A549 (cell line): ENCODE results near the gene WLS. TPM values are rescaled to one million over a fixed set of nuclear protein-coding genes. Genes with fewer than 3 reads are reported as not detected.

Experiments
- ATAC-seq, 2 experiments: fragments of 200-7000 bp in 1 of 2; fragments of >200 bp in 1 of 2; cut with Nextera tagmentation in 1 of 2; cut with Tn5 transposase in 1 of 2; 3 replicates each; pipeline versions ENCODE4 v1.8.0 to v1.9.1; 2018 to 2020; ENCODE audit warnings: mild to moderate bottlenecking in 1 of 2, moderate library complexity in 1 of 2
- CTCF ChIA-PET: fragments of 300-600 bp; sonication (Branson Sonifier 250); formaldehyde crosslinking; extraction: SDS; loops from one replicate; lab custom pipeline; 2021; ENCODE audit warnings: antibody characterized with exemption, inconsistent platforms; lab: Yijun Ruan, JAX
- POLR2A ChIA-PET: fragments of 350-600 bp; formaldehyde crosslinking; extraction: SDS; loops from one replicate; lab custom pipeline; 2021; ENCODE audit warnings: antibody characterized with exemption, inconsistent platforms; lab: Yijun Ruan, JAX
- DNase-seq, 2 experiments: peaks; one replicate each; pipeline versions ENCODE4 v3.0.0 to v3.0.0-alpha.2; 2011 to 2016; ENCODE audit warnings: low read depth in 1 of 2, low spot score in 1 of 2
- FAIRE-seq: peaks from 2 replicates; lab custom pipeline; 2011; peaks lifted over from hg19 to GRCh38; lab: Jason Lieb, UNC
- H3K27ac ChIP-seq, 2 experiments: fragments of >200 bp; sonication (Bioruptor Twin); formaldehyde crosslinking; 3 replicates each; pipeline ENCODE4 v1.5.1; 2016 to 2017
- H3K4me1 ChIP-seq: fragments of >200 bp; sonication (Bioruptor Twin); formaldehyde crosslinking; 3 replicates; pipeline ENCODE4 v1.6.1; 2016
- H3K4me2 ChIP-seq: fragments of >200 bp; sonication (Bioruptor Twin); formaldehyde crosslinking; 3 replicates; pipeline ENCODE4 v1.6.1; 2016
- H3K4me3 ChIP-seq: fragments of >200 bp; sonication (Bioruptor Twin); formaldehyde crosslinking; 3 replicates; pipeline ENCODE4 v1.5.1; 2016
- H3K9me3 ChIP-seq: fragments of >200 bp; sonication (Bioruptor Twin); formaldehyde crosslinking; 3 replicates; pipeline ENCODE4 v1.6.1; 2016
- CEBPB ChIP-seq, 2 experiments: fragments of >200 bp in 1 of 2; sonication (Bioruptor Twin) in 1 of 2; formaldehyde crosslinking in 1 of 2; IDR thresholded peaks; 2 replicates each; pipeline ENCODE4 v1.6.1; 2012 to 2016
- FOSB ChIP-seq: fragments of 250-450 bp; sonication (Bioruptor Pico); IDR thresholded peaks from 2 replicates; pipeline ENCODE4 v1.5.0; 2020; ENCODE audit warnings: mild to moderate bottlenecking, moderate library complexity
- FOSL2 ChIP-seq, 2 experiments: fragments of 450-650 bp in 1 of 2; fragments of >200 bp in 1 of 2; sonication (Bioruptor Twin) in 1 of 2; formaldehyde crosslinking; IDR thresholded peaks; 2 replicates each; pipeline versions ENCODE4 v1.5.0 to v1.6.1; 2016 to 2020; ENCODE audit warnings: mild to moderate bottlenecking in 1 of 2, moderate library complexity in 1 of 2
- GATA3 ChIP-seq: IDR thresholded peaks from 2 replicates; pipeline ENCODE4 v1.6.1; 2012; ENCODE audit warnings: borderline replicate concordance
- HDAC2 ChIP-seq: fragments of 200-600 bp; sonication (generic); IDR thresholded peaks from 2 replicates; pipeline ENCODE4 v1.6.1; 2016
- HOXB5 ChIP-seq: fragments of 250-450 bp; sonication (Bioruptor Pico); IDR thresholded peaks from 2 replicates; pipeline ENCODE4 v1.5.0; 2020; ENCODE audit warnings: mild to moderate bottlenecking, moderate library complexity
- JUN ChIP-seq, 2 experiments: fragments of >200 bp; sonication (Bioruptor Twin); formaldehyde crosslinking; IDR thresholded peaks; 2 replicates in 1 of 2; 3 replicates in 1 of 2; pipeline ENCODE4 v1.6.1; 2016 to 2017
- JUNB ChIP-seq: fragments of >200 bp; sonication (Bioruptor Twin); formaldehyde crosslinking; IDR thresholded peaks from 2 replicates; pipeline ENCODE4 v1.6.1; 2016
- MYC ChIP-seq: IDR thresholded peaks from 2 replicates; pipeline ENCODE4 v1.6.1; 2012; ENCODE audit warnings: mild to moderate bottlenecking, inconsistent platforms, low read length, improper control_type of control experiment, borderline replicate concordance
- POLR2A ChIP-seq: IDR thresholded peaks from 2 replicates; pipeline ENCODE4 v1.6.1; 2012; ENCODE audit warnings: mild to moderate bottlenecking, low read length
- RNF2 ChIP-seq: fragments of 200-600 bp; sonication (generic); IDR thresholded peaks from 2 replicates; pipeline ENCODE4 v1.6.1; 2016; ENCODE audit warnings: low read depth, mild to moderate bottlenecking, antibody characterized with exemption, moderate library complexity, borderline replicate concordance
- SMC3 ChIP-seq: fragments of >200 bp; sonication (Bioruptor Twin); formaldehyde crosslinking; IDR thresholded peaks from 3 replicates; pipeline ENCODE4 v1.6.1; 2018; ENCODE audit warnings: inconsistent platforms
- ZSCAN20 ChIP-seq: fragments of 250-450 bp; sonication (Bioruptor Pico); IDR thresholded peaks from 2 replicates; pipeline ENCODE4 v1.8.0; 2022; ENCODE audit warnings: mild to moderate bottlenecking, moderate library complexity
- WGBS: methylation state at CpG from one replicate; pipeline ENCODE4 v1.1.6; 2017; ENCODE audit errors: missing lambda C conversion rate; 5-methylcytosine and 5-hydroxymethylcytosine counted together
- polyA plus RNA-seq, 4 experiments: library from polyadenylated mRNA; depleted of rRNA in 3 of 4; stranded (reverse); fragments of >200 nt; fragmentation: RNase III in 1 of 4; extraction: RNeasy Plus Mini Kit Qiagen cat#74134 plus additional on column Dnase treatment in 1 of 4; gene quantifications; 2 replicates in 3 of 4; 3 replicates in 1 of 4; pipeline ENCODE4 v1.2.3, GENCODE V29; 2011 to 2017
- TF ChIP-seq, protein P1 (sequence below): fragments of 250-450 bp; sonication (Bioruptor Pico); IDR thresholded peaks from 2 replicates; pipeline ENCODE4 v1.5.0; 2021; ENCODE audit warnings: mild to moderate bottlenecking, moderate library complexity, borderline replicate concordance
- TF ChIP-seq, protein P2 (sequence below): fragments of 200-600 bp; sonication (generic); IDR thresholded peaks from 2 replicates; pipeline ENCODE4 v1.6.1; 2016; ENCODE audit warnings: antibody characterized with exemption, mild to moderate bottlenecking, moderate library complexity
- TF ChIP-seq, protein P3 (sequence below): fragments of >200 bp; sonication (Bioruptor Twin); formaldehyde crosslinking; IDR thresholded peaks from 3 replicates; pipeline ENCODE4 v1.6.1; 2016
- TF ChIP-seq, protein P4 (sequence below): fragments of >200 bp; sonication (Bioruptor Twin); formaldehyde crosslinking; IDR thresholded peaks from 2 replicates; pipeline ENCODE4 v1.6.1; 2016
- TF ChIP-seq, protein P5 (sequence below): IDR thresholded peaks from 2 replicates; pipeline ENCODE4 v1.6.1; 2012

WLS gene
- polyA plus RNA-seq, 2 of the 4 experiments (the other 2 are of a cell fraction): 6.6 to 12.1 TPM

DNA sequence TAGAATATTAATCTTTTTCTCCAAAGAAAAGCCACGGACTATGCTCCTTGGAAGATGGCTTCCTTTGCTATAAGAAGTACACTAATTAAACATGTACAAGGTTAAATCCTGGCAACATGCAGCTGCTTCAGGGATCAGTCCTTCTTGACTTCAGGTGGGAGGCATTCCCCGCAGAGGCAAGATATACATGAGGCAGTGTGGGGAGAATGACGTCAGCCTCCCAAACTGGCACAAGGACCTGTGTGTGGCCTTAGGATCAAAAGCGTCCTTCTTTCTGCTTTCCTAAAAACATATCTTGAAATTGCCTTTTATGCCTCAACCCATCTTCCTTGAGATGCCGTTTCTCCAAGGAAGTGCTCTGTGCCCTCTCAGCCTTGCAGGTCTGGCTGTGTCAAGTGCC is 90.3 kb downstream of the WLS start:
- Histone ChIP-seq H3K4me2 (no peak overlapping the region), H3K27ac (no peak overlapping the region), H3K9me3 (no peaks in the 10 kb centered on the region), H3K4me3 (no peak overlapping the region), H3K4me1 (no peaks in the 10 kb centered on the region)
- FAIRE-seq (no peak), DNase-seq (no peak), ATAC-seq (no peak)
- ChIA-PET POLR2A (no interaction called here), CTCF (no interaction called here)
- TF ChIP-seq RNF2 (no peak), MYC (no peak)
- 67% methylated on average over 5 of the region's 5 CpGs for WGBS

DNA sequence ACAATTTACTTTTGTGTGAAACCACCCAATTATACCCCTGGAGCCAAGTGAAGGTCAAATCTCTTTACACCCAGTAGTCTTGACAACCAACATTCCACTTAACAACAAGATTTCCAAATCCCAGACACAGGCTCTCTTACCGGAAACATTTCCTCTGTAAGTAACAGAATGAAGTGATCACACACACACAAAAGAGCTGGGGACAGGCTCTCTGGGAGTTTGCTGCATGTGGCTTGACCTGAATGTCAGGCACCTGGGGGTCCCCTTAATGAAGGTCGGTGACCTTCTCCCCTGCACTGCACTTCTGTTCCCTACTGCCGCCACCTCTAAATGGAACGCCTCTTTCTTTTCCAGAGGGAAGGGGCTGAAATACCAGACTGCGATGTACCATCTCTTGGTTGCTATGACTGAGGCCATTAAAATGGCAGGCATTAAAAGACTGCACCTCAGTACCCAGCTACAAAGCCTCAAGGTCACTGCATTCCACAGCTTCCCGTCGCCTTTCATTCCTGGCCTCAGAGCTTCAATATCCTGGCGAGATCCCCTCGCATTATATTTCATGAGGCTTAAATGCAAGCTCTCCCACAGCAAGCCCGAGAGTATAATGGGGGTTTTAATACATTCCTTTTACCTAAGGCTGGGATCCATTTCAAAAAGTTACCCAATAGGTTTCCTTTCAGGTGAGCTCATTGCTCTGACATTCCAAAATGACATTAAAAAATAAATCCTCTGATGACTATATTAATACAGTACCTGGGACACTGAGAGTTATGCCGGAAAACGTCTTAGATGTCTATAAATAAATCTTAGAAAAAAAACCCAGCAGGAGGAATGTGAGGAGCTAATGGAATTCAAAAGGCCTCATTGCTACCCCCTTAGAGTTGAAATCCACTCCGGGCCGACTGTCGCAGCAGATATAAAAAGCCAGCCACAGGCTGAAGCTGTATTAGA is 91.0 kb downstream of the WLS start:
- no peaks in the 10 kb centered on the region for H3K9me3 ChIP-seq
- TF ChIP-seq JUN (IDR thresholded peaks at IDR 0.05) (no peak), GATA3 (no peak), FOSL2 (IDR thresholded peaks at IDR 0.05) (no peak), FOSL2 (CRISPR knock-in tag; IDR thresholded peaks at IDR 0.05) (no peak)
- TF ChIP-seq, protein P1, sequence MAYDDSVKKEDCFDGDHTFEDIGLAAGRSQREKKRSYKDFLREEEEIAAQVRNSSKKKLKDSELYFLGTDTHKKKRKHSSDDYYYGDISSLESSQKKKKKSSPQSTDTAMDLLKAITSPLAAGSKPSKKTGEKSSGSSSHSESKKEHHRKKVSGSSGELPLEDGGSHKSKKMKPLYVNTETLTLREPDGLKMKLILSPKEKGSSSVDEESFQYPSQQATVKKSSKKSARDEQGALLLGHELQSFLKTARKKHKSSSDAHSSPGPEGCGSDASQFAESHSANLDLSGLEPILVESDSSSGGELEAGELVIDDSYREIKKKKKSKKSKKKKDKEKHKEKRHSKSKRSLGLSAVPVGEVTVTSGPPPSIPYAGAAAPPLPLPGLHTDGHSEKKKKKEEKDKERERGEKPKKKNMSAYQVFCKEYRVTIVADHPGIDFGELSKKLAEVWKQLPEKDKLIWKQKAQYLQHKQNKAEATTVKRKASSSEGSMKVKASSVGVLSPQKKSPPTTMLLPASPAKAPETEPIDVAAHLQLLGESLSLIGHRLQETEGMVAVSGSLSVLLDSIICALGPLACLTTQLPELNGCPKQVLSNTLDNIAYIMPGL (CRISPR knock-in tag): no peak
- TF ChIP-seq, all 56 proteins: peak for 0
- DNase-seq: no peak
- H3K27ac ChIP-seq: no peak overlapping the region
- no peak overlapping the region for H3K4me3 ChIP-seq
- no peaks in the 10 kb centered on the region for H3K4me1 ChIP-seq
- ChIA-PET POLR2A (no interaction called here), CTCF (no interaction called here)
- FAIRE-seq: no peak
- 79% methylated on average over 15 of the region's 15 CpGs for WGBS
- ATAC-seq: no peak
- H3K4me2 ChIP-seq: no peak overlapping the region

- CTCF ChIA-PET: no interaction called here
- Histone ChIP-seq H3K4me1 (no peaks in the 10 kb centered on the region), H3K4me2 (no peak overlapping the region), H3K4me3 (no peak overlapping the region), H3K27ac (no peak overlapping the region), H3K9me3 (no peaks in the 10 kb centered on the region)
- TF ChIP-seq POLR2A (no peak), RNF2 (no peak), HDAC2 (no peak), CEBPB (IDR thresholded peaks at IDR 0.05) (no peak), SMC3 (no peak), FOSB (CRISPR knock-in tag) (no peak), ZSCAN20 (CRISPR knock-in tag) (no peak), HOXB5 (CRISPR knock-in tag) (no peak), JUNB (no peak)
- TF ChIP-seq, protein P2, sequence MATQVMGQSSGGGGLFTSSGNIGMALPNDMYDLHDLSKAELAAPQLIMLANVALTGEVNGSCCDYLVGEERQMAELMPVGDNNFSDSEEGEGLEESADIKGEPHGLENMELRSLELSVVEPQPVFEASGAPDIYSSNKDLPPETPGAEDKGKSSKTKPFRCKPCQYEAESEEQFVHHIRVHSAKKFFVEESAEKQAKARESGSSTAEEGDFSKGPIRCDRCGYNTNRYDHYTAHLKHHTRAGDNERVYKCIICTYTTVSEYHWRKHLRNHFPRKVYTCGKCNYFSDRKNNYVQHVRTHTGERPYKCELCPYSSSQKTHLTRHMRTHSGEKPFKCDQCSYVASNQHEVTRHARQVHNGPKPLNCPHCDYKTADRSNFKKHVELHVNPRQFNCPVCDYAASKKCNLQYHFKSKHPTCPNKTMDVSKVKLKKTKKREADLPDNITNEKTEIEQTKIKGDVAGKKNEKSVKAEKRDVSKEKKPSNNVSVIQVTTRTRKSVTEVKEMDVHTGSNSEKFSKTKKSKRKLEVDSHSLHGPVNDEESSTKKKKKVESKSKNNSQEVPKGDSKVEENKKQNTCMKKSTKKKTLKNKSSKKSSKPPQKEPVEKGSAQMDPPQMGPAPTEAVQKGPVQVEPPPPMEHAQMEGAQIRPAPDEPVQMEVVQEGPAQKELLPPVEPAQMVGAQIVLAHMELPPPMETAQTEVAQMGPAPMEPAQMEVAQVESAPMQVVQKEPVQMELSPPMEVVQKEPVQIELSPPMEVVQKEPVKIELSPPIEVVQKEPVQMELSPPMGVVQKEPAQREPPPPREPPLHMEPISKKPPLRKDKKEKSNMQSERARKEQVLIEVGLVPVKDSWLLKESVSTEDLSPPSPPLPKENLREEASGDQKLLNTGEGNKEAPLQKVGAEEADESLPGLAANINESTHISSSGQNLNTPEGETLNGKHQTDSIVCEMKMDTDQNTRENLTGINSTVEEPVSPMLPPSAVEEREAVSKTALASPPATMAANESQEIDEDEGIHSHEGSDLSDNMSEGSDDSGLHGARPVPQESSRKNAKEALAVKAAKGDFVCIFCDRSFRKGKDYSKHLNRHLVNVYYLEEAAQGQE: no peak
- TF ChIP-seq, protein P3, sequence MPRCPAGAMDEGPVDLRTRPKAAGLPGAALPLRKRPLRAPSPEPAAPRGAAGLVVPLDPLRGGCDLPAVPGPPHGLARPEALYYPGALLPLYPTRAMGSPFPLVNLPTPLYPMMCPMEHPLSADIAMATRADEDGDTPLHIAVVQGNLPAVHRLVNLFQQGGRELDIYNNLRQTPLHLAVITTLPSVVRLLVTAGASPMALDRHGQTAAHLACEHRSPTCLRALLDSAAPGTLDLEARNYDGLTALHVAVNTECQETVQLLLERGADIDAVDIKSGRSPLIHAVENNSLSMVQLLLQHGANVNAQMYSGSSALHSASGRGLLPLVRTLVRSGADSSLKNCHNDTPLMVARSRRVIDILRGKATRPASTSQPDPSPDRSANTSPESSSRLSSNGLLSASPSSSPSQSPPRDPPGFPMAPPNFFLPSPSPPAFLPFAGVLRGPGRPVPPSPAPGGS: no peak
- TF ChIP-seq, protein P4, sequence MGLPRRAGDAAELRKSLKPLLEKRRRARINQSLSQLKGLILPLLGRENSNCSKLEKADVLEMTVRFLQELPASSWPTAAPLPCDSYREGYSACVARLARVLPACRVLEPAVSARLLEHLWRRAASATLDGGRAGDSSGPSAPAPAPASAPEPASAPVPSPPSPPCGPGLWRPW: no peak
- TF ChIP-seq, protein P5, sequence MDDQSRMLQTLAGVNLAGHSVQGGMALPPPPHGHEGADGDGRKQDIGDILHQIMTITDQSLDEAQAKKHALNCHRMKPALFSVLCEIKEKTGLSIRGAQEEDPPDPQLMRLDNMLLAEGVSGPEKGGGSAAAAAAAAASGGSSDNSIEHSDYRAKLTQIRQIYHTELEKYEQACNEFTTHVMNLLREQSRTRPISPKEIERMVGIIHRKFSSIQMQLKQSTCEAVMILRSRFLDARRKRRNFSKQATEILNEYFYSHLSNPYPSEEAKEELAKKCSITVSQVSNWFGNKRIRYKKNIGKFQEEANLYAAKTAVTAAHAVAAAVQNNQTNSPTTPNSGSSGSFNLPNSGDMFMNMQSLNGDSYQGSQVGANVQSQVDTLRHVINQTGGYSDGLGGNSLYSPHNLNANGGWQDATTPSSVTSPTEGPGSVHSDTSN: no peak
- FAIRE-seq (no peak), DNase-seq (no peak), ATAC-seq (no peak)
- POLR2A ChIA-PET: no interaction called here
- WGBS: 62% methylated on average over 4 of the region's 4 CpGs
Measured at GRCh38 chr1:68140536-68140935, 91.8 kb downstream of the WLS start.
